ENCODE measurements around the gene CNOT3. TPM values are rescaled to one million over a fixed set of nuclear protein-coding genes. Genes with fewer than 3 reads are reported as not detected.
A peak's percentile ranks its signal among the peaks of the same experiment; 100 is the strongest.

Gene CNOT3
- total and polyA plus RNA-seq, 2 of the 13 experiments (the other 11 are each of a cell fraction or from before 2014, with no cell fraction given): 4.3 to 5.8 TPM

GRCh38 chr19:54203151-54203611, 65.6 kb downstream of the CNOT3 start (continued):
- TF ChIP-seq ZBTB33 (CRISPR knock-in tag; IDR thresholded peaks at IDR 0.05): no peak
- no peak for TF ChIP-seq EED (CRISPR knock-in tag; IDR thresholded peaks at IDR 0.05)
- no peak for TF ChIP-seq TCF7L2 (IDR thresholded peaks at IDR 0.05; ENCODE audit: low read depth, low read length)
- no peak for TF ChIP-seq TMF1 (CRISPR knock-in tag; IDR thresholded peaks at IDR 0.05; ENCODE audit: low read depth)
- no peak for TF ChIP-seq ZNF3 (CRISPR knock-in tag; IDR thresholded peaks at IDR 0.05)
- no peak for TF ChIP-seq SNAPC5 (CRISPR knock-in tag; IDR thresholded peaks at IDR 0.05; ENCODE audit: borderline replicate concordance)
- TF ChIP-seq, protein P1, sequence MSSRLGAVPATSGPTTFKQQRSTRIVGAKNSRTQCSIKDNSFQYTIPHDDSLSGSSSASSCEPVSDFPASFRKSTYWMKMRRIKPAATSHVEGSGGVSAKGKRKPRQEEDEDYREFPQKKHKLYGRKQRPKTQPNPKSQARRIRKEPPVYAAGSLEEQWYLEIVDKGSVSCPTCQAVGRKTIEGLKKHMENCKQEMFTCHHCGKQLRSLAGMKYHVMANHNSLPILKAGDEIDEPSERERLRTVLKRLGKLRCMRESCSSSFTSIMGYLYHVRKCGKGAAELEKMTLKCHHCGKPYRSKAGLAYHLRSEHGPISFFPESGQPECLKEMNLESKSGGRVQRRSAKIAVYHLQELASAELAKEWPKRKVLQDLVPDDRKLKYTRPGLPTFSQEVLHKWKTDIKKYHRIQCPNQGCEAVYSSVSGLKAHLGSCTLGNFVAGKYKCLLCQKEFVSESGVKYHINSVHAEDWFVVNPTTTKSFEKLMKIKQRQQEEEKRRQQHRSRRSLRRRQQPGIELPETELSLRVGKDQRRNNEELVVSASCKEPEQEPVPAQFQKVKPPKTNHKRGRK (CRISPR knock-in tag; IDR thresholded peaks at IDR 0.05): no peak
- TF ChIP-seq, protein P2, sequence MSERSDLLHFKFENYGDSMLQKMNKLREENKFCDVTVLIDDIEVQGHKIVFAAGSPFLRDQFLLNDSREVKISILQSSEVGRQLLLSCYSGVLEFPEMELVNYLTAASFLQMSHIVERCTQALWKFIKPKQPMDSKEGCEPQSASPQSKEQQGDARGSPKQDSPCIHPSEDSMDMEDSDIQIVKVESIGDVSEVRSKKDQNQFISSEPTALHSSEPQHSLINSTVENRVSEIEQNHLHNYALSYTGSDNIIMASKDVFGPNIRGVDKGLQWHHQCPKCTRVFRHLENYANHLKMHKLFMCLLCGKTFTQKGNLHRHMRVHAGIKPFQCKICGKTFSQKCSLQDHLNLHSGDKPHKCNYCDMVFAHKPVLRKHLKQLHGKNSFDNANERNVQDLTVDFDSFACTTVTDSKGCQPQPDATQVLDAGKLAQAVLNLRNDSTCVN (CRISPR knock-in tag; IDR thresholded peaks at IDR 0.05; ENCODE audit: borderline replicate concordance): no peak
- TF ChIP-seq ZNF414 (CRISPR knock-in tag; IDR thresholded peaks at IDR 0.05): no peak
- 0 out of 2 replicates have a peak, but pooled peaks have one; percentile 34 for TF ChIP-seq POGK (CRISPR knock-in tag; conservative IDR thresholded peaks at IDR 0.05)
- TF ChIP-seq TBL1XR1 (IDR thresholded peaks at IDR 0.05; ENCODE audit: borderline replicate concordance, low read length, partially characterized antibody): no peak
- TF ChIP-seq KAT8 (CRISPR knock-in tag; IDR thresholded peaks at IDR 0.05): 0 out of 2 replicates have a peak, but pooled peaks have one; percentile 25
- no peak for TF ChIP-seq HMGXB4 (CRISPR knock-in tag; IDR thresholded peaks at IDR 0.05; ENCODE audit: borderline replicate concordance in 1 of 2, low read depth in 1 of 2)
- peak; percentile 40; the same call in 1 of the 2 replicates for TF ChIP-seq RARA (CRISPR knock-in tag; IDR thresholded peaks at IDR 0.05)
- TF ChIP-seq RXRB (CRISPR knock-in tag; IDR thresholded peaks at IDR 0.05; ENCODE audit: borderline replicate concordance): peak; percentile 71
- no peak for TF ChIP-seq ZNF138 (CRISPR knock-in tag; IDR thresholded peaks at IDR 0.05; ENCODE audit: low read depth)
- 0 out of 2 replicates have a peak, but pooled peaks have one; percentile 19 for TF ChIP-seq MED1 (CRISPR knock-in tag; IDR thresholded peaks at IDR 0.05)
- no peak for TF ChIP-seq ZSCAN22 (CRISPR knock-in tag; IDR thresholded peaks at IDR 0.05)

All from HepG2 (cell line).